Measurements from ENCODE around the gene NF2. TPM values are rescaled to one million over a fixed set of nuclear protein-coding genes. Genes with fewer than 3 reads are reported as not detected.

NF2 gene
- total and polyA plus RNA-seq, 11 donors: 15.0 to 137 (median 52.1) TPM

DNA sequence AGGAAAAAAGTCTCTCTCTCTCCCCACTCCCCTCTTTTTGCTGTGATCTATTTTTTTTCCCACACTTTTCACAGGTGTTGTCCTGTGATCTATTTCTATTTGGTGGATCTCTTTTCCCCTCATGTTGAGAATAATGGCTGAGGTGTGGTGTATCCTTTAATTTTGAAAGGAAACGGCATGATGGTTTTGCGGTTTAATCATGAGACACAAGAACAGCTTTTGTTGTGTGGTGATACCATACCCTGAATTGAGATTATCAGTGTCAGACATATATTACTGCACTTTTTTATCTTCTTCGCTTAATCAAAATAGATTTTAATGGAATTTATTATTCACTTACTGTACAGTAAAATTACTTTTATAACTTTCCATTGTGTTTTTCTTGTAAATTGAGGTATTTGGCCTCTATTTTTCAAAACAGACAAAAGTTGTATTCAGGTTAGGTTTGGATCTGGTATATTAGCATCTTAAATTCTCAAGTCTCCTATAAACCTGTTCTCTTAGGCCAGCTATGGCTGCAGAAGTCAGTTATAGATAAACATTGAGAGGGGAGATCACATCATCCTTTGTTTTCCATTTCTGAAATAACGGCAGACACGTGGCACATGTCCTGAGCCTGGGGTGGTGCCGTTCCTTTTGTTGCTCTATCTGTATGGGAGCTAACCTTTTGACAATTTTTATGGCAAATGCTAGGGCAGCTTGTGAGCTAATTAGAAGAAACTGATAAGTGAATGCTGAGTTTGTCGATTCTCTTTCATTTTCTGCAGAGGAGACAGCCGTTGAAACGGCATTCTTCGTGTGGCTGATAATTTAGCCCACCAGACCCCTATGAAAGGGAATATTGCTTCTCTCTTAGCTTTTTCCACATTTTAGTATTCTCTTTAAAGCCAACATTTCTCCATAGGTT lies 25.8 kb downstream of the NF2 start:
- ATAC-seq: no peak
- H3K4me3 ChIP-seq: no peak overlapping the region
- 83 to 92% (median 88%) methylated on average over 10 of the region's 10 CpGs for WGBS, 4 donors

DNA sequence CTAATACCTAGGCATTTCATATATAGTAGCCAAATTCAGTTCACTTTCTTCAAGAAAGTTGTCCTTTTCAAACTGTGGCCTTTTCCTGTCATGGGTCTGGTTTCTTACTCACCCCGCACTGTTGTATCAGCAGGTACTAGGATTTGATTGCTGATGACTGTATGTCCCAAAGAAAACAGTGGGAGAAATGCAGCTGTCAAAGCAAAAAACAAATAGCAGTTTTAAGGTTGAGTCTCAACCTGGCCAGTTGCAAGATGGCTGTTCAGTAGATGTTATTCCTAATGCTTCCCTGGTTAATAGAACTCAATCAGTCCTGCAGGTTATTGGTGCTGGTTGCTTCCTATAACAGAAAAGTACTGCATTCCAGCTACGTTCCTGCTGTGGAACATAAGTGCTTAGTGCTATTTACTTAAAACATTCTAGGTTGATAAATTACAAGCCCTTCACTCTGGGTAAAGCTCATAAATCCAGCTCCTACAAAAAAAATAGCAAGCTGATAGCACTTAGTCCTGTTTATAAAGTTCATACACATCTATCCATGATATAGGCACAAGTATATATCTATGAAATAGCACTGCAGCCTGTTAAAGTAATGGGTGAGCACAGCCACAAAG lies 26.6 kb downstream of the NF2 start:
- 89 to 100% (median 93%) methylated on average over 2 of the region's 2 CpGs for WGBS, 4 donors
- intact Hi-C loops (cut with DNase I): loop anchor here in 4 of 10 donors (5.0 to 10.0 kb wide), 5 partner anchors 55 to 457 kb away; partner anchors contain the start of gene HORMAD2 (in 2 of the 4)
- H3K27ac ChIP-seq: no peak overlapping the region
- no peaks in the 10 kb centered on the region for H3K36me3 ChIP-seq
- ATAC-seq: no peak
- H3K4me3 ChIP-seq: no peak overlapping the region
- no peaks in the 10 kb centered on the region for H3K27me3 ChIP-seq
- TF ChIP-seq, protein P1, sequence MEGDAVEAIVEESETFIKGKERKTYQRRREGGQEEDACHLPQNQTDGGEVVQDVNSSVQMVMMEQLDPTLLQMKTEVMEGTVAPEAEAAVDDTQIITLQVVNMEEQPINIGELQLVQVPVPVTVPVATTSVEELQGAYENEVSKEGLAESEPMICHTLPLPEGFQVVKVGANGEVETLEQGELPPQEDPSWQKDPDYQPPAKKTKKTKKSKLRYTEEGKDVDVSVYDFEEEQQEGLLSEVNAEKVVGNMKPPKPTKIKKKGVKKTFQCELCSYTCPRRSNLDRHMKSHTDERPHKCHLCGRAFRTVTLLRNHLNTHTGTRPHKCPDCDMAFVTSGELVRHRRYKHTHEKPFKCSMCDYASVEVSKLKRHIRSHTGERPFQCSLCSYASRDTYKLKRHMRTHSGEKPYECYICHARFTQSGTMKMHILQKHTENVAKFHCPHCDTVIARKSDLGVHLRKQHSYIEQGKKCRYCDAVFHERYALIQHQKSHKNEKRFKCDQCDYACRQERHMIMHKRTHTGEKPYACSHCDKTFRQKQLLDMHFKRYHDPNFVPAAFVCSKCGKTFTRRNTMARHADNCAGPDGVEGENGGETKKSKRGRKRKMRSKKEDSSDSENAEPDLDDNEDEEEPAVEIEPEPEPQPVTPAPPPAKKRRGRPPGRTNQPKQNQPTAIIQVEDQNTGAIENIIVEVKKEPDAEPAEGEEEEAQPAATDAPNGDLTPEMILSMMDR (IDR thresholded peaks at IDR 0.05): no peak
- no peaks in the 10 kb centered on the region for H3K9me3 ChIP-seq
- DNase-seq: no peak
- H3K4me1 ChIP-seq: peaks cover 0 to 33% (median 11%) of the 10 kb centered on the region in 12 donors

More for the DNA sequence above, 25.8 kb downstream of the NF2 start:
- intact Hi-C loops (cut with DNase I): loop anchor here in 1 of 10 donors (10.0 kb wide), 1 partner anchor 376 kb away; no protein-coding TSS in a partner anchor
- no peaks in the 10 kb centered on the region for H3K9me3 ChIP-seq
- peaks cover 0 to 38% (median 13%) of the 10 kb centered on the region in 12 donors for H3K4me1 ChIP-seq
- no peak for DNase-seq
- no peak overlapping the region for H3K27ac ChIP-seq
- no peaks in the 10 kb centered on the region for H3K36me3 ChIP-seq
- TF ChIP-seq POLR2A (IDR thresholded peaks at IDR 0.05): no peak
- TF ChIP-seq, protein P1 (IDR thresholded peaks at IDR 0.05): no peak
- no peaks in the 10 kb centered on the region for H3K27me3 ChIP-seq

DNA sequence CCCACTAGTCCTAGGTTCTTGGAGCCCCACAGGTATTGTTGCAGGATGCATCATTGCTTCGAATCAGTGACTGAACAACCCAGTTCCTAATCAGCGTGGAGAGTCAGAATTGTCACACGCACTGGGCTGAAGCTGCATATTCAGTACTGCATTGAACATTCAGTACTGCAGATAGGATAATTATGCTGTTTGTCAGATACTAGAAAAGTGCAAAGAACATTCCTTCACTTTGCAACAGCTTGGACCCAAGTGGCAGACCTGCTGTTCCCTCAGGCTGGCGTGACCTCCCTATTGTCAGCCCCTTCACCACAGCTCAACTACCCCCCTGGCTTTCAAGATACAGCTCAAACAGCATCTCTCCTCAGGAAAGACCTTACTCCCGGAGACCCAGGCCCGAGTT lies 27.6 kb downstream of the NF2 start:
- intact Hi-C loops (cut with DNase I): loop anchor here in 4 of 10 donors (5.0 to 10.0 kb wide), 5 partner anchors 56 to 456 kb away; partner anchors contain the start of gene HORMAD2 (in 2 of the 4)
- DNase-seq: no peak
- TF ChIP-seq POLR2A (IDR thresholded peaks at IDR 0.05): no peak
- TF ChIP-seq, protein P1 (IDR thresholded peaks at IDR 0.05): no peak
- Histone ChIP-seq H3K9me3 (no peaks in the 10 kb centered on the region), H3K27me3 (no peaks in the 10 kb centered on the region), H3K4me1 (peaks cover 0 to 25% (median 9%) of the 10 kb centered on the region in 12 donors), H3K36me3 (no peaks in the 10 kb centered on the region), H3K27ac (peak overlapping the region in 2 of 12 donors; percentile 5 to 18), H3K4me3 (no peak overlapping the region)
- peak; percentile 28 to 79 (median 60) for ATAC-seq
- 73 to 86% (median 76%) methylated on average over 6 of the region's 6 CpGs for WGBS, 4 donors

DNA sequence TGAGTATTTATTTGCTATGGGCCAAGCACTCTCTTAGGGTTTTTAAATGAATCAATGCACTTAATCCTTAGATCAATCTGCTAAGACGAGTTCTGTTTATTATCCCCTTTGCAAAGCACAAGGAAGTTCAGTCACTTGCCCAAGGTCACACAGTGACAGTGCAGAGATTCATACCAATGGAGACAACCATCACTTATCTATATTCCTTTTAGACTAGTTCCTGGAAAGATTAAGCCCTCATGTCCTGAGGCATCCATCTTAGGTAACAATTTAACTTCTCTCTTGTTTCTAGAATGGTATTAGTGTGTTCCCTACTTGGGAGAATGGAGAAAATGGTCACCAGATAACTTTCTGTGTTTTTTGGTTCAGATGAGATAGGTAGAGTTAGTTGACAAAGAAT lies 28.3 kb downstream of the NF2 start:
- Histone ChIP-seq H3K9me3 (no peaks in the 10 kb centered on the region), H3K4me1 (peaks cover 0 to 25% (median 9%) of the 10 kb centered on the region in 12 donors), H3K27ac (no peak overlapping the region), H3K36me3 (peaks cover 0 to 1% (median 0%) of the 10 kb centered on the region in 9 donors), H3K27me3 (no peaks in the 10 kb centered on the region), H3K4me3 (no peak overlapping the region)
- DNase-seq (no peak), ATAC-seq (no peak)
- intact Hi-C loops (cut with DNase I): loop anchor here in 4 of 10 donors (5.0 to 10.0 kb wide), 5 partner anchors 57 to 456 kb away; partner anchors contain the start of gene HORMAD2 (in 2 of the 4)
- WGBS, 4 donors: 63 to 81% (median 74%) methylated on average over 1 of the region's 1 CpG
- no peak for TF ChIP-seq POLR2A (IDR thresholded peaks at IDR 0.05)
- TF ChIP-seq, protein P1 (IDR thresholded peaks at IDR 0.05): no peak
